ENCODE results near the gene IGSF11.

IGSF11 gene

DNA sequence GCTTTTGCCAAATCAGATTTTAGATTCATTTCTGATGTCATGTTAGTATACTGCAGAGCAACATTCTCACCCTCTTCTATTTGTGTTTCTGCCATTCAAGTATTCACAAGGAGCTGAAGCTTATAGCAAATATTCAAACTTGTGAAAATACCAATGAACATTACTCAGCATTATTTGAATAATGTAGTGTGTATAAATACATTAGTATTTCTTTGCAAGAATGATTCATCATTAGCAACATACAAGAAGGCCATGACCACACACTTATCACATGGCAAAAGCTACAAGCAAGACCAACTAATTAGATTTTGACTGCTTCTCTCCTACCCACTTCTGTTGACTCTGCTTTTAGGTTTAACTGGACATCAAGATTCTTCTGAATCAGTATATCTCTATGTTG is 124.9 kb downstream of the IGSF11 start:
- Histone ChIP-seq H3K27me3 (ENCODE audit: insufficient read depth, insufficient read length) (no peaks in the 10 kb centered on the region), H3K9ac (ENCODE audit: insufficient read length, low read depth) (no peak overlapping the region), H3K9me3 (ENCODE audit: insufficient read depth, low read length) (peaks cover 17% of the 10 kb centered on the region), H3K4me1 (ENCODE audit: insufficient read depth, insufficient read length) (no peaks in the 10 kb centered on the region), H3K36me3 (ENCODE audit: insufficient read depth, insufficient read length, low read length) (peaks cover 2% of the 10 kb centered on the region), H3K4me3 (ENCODE audit: insufficient read length, low read depth) (no peak overlapping the region)
- no peak for DNase-seq (ENCODE audit: low read depth, low spot score)
- no peak for TF ChIP-seq ZNF274 (IDR thresholded peaks at IDR 0.05; ENCODE audit: low read depth, low read length)
- no peak for TF ChIP-seq YY1 (IDR thresholded peaks at IDR 0.05; ENCODE audit: insufficient read depth, insufficient read length)
- TF ChIP-seq SUZ12 (IDR thresholded peaks at IDR 0.05; ENCODE audit: extremely low read depth, insufficient read depth, insufficient read length): no peak

DNA sequence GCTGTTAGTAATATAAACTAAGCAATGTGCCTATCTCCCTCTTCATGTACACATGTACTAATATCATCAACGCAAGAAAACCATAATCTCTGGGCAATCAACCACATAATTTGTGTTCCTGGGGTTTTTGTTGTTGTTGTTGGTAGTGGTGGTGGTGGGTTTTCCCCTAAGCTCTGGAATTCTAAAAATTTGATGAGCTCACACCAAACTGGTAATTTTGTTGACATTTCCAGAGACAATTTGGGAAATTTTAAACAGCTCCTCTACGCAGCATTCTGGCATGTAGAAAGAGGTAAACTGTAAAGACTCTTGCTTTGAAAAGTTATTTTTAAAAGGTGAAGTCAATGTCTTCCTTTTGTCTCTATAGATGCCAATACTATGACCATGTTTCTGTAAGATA is 126.7 kb downstream of the IGSF11 start:
- Histone ChIP-seq H3K36me3 (ENCODE audit: insufficient read depth, insufficient read length, low read length) (peaks cover 9% of the 10 kb centered on the region), H3K9me3 (ENCODE audit: insufficient read depth, low read length) (peaks cover 9% of the 10 kb centered on the region; the same call in 1 of the 2 replicates), H3K27me3 (ENCODE audit: insufficient read depth, insufficient read length) (no peaks in the 10 kb centered on the region), H3K4me1 (ENCODE audit: insufficient read depth, insufficient read length) (no peaks in the 10 kb centered on the region), H3K9ac (ENCODE audit: insufficient read length, low read depth) (no peak overlapping the region), H3K4me3 (ENCODE audit: insufficient read length, low read depth) (no peak overlapping the region)
- TF ChIP-seq YY1 (IDR thresholded peaks at IDR 0.05; ENCODE audit: insufficient read depth, insufficient read length) (no peak), ZNF274 (IDR thresholded peaks at IDR 0.05; ENCODE audit: low read depth, low read length) (no peak)
- no peak for DNase-seq (ENCODE audit: low read depth, low spot score)

DNA sequence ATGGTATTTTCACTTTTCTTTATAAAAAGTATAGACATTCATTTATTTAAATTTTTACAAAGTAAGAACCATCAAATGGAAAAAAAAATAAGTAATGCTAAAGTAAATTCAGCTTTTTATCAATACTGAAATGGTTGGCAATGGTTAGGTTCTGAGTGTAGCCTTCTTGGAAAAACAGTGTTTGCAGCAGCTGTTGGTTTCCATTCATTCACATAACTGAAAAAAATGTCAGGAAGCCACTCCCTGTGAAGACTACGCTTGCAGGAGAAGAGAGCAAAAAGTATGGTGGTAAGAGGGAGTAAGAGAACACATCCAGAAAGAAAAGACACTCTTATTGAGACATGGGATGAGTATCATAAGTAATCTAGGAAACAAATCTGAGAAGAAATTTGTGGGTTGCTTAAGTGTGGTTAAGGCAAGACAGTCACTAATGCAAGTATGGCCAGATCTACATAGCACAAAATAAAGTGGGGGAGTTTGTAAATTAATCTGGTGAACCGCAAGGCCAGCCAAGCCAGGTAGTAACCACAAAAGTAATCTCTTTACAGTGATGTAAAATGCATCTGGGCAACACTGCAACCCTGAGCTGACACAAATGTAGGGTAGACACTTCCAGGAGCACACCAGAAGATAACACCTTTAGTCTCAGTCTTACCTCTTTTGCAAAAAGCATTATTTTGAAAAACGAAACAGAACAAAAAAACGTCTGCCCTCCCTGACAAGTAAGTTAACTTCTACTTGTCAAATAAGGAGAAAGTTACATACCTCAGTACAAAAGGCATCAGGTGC is 133.7 kb downstream of the IGSF11 start:
- TF ChIP-seq SUZ12 (IDR thresholded peaks at IDR 0.05; ENCODE audit: extremely low read depth, insufficient read depth, insufficient read length) (no peak), ZNF274 (IDR thresholded peaks at IDR 0.05; ENCODE audit: low read depth, low read length) (no peak), YY1 (IDR thresholded peaks at IDR 0.05; ENCODE audit: insufficient read depth, insufficient read length) (no peak)
- Histone ChIP-seq H3K27me3 (ENCODE audit: insufficient read depth, insufficient read length) (no peaks in the 10 kb centered on the region), H3K9me3 (ENCODE audit: insufficient read depth, low read length) (no peaks in the 10 kb centered on the region), H3K9ac (ENCODE audit: insufficient read length, low read depth) (no peak overlapping the region), H3K36me3 (ENCODE audit: insufficient read depth, insufficient read length, low read length) (peaks cover 23% of the 10 kb centered on the region), H3K4me1 (ENCODE audit: insufficient read depth, insufficient read length) (no peaks in the 10 kb centered on the region), H3K4me3 (ENCODE audit: insufficient read length, low read depth) (no peak overlapping the region)
- no peak for DNase-seq (ENCODE audit: low read depth, low spot score)

DNA sequence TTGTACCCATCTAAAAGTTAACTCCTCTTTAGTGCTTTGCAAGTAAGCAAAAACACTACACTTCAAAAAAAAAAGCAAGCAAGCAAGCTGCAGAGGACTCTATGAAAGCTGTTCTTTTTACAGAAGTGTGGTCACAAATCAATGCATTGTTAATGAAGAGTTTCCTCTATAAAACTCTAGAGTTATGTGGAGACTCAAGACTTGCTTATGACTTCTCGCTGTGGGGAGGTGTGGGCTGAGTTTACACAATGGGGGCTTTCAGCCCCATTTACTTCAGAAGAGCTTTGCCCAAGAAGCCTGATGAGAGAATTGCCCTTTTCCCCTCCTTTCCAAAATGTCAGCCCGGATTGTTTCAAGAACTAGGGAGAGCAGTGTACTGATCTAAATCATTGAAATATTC is 144.4 kb downstream of the IGSF11 start:
- no peak for TF ChIP-seq SUZ12 (IDR thresholded peaks at IDR 0.05; ENCODE audit: extremely low read depth, insufficient read depth, insufficient read length)
- TF ChIP-seq YY1 (IDR thresholded peaks at IDR 0.05; ENCODE audit: insufficient read depth, insufficient read length): no peak
- TF ChIP-seq ZNF274 (IDR thresholded peaks at IDR 0.05; ENCODE audit: low read depth, low read length): no peak
- no peak for DNase-seq (ENCODE audit: low read depth, low spot score)

DNA sequence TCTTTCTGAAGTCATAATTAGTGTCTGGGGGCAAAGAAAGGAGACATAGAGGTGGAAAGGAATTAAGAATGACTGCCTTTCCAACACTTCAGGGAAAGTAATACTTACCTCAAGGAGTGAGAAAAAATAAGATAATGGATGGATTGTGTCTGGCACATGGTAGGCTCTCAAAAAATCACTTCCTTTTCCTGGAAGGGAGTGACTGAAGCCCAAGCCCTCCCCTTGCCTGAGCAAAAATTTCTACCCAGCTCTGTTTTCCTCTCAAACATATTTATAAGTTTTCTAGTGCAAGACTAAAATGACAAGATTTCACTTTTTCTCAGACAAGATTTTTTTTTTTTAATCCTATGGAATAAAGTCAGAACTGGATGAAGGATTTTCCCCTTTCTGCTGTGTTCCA is 145.0 kb downstream of the IGSF11 start:
- H3K4me3 ChIP-seq (ENCODE audit: insufficient read length, low read depth): no peak overlapping the region
- H3K9me3 ChIP-seq (ENCODE audit: insufficient read depth, low read length): no peaks in the 10 kb centered on the region
- DNase-seq (ENCODE audit: low read depth, low spot score): no peak
- H3K4me1 ChIP-seq (ENCODE audit: insufficient read depth, insufficient read length): no peaks in the 10 kb centered on the region
- H3K27me3 ChIP-seq (ENCODE audit: insufficient read depth, insufficient read length): no peaks in the 10 kb centered on the region
- H3K9ac ChIP-seq (ENCODE audit: insufficient read length, low read depth): no peak overlapping the region
- no peaks in the 10 kb centered on the region for H3K36me3 ChIP-seq (ENCODE audit: insufficient read depth, insufficient read length, low read length)
- TF ChIP-seq YY1 (IDR thresholded peaks at IDR 0.05; ENCODE audit: insufficient read depth, insufficient read length) (no peak), SUZ12 (IDR thresholded peaks at IDR 0.05; ENCODE audit: extremely low read depth, insufficient read depth, insufficient read length) (no peak), ZNF274 (IDR thresholded peaks at IDR 0.05; ENCODE audit: low read depth, low read length) (no peak)

More for the DNA sequence above, 144.4 kb downstream of the IGSF11 start:
- H3K4me3 ChIP-seq (ENCODE audit: insufficient read length, low read depth): no peak overlapping the region
- no peaks in the 10 kb centered on the region for H3K27me3 ChIP-seq (ENCODE audit: insufficient read depth, insufficient read length)
- H3K4me1 ChIP-seq (ENCODE audit: insufficient read depth, insufficient read length): no peaks in the 10 kb centered on the region
- no peak overlapping the region for H3K9ac ChIP-seq (ENCODE audit: insufficient read length, low read depth)
- no peaks in the 10 kb centered on the region for H3K9me3 ChIP-seq (ENCODE audit: insufficient read depth, low read length)
- H3K36me3 ChIP-seq (ENCODE audit: insufficient read depth, insufficient read length, low read length): no peaks in the 10 kb centered on the region

DNA sequence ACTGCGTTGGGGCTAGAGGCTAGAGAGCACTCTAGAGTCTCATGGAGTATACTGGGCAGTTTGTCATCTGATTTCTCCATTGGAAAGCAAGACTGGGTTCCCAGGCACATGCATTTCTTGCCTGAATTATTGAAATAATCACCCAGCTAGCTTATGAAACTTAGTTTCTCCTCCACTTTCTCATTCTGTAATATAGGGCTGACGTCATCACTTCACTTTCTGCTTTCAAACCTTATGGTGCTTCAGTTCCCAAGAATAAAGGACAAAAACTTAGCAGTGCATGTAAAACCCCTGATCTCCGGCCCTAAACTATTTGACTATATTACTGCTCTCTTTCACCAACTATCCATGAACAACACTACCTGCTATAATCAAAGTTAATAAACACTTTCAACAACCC is 147.9 kb downstream of the IGSF11 start:
- Histone ChIP-seq H3K27me3 (ENCODE audit: insufficient read depth, insufficient read length) (no peaks in the 10 kb centered on the region), H3K36me3 (ENCODE audit: insufficient read depth, insufficient read length, low read length) (no peaks in the 10 kb centered on the region), H3K4me3 (ENCODE audit: insufficient read length, low read depth) (no peak overlapping the region), H3K9me3 (ENCODE audit: insufficient read depth, low read length) (no peaks in the 10 kb centered on the region), H3K4me1 (ENCODE audit: insufficient read depth, insufficient read length) (no peaks in the 10 kb centered on the region), H3K9ac (ENCODE audit: insufficient read length, low read depth) (no peak overlapping the region)
- DNase-seq (ENCODE audit: low read depth, low spot score): no peak
- no peak for TF ChIP-seq SUZ12 (IDR thresholded peaks at IDR 0.05; ENCODE audit: extremely low read depth, insufficient read depth, insufficient read length)

DNA sequence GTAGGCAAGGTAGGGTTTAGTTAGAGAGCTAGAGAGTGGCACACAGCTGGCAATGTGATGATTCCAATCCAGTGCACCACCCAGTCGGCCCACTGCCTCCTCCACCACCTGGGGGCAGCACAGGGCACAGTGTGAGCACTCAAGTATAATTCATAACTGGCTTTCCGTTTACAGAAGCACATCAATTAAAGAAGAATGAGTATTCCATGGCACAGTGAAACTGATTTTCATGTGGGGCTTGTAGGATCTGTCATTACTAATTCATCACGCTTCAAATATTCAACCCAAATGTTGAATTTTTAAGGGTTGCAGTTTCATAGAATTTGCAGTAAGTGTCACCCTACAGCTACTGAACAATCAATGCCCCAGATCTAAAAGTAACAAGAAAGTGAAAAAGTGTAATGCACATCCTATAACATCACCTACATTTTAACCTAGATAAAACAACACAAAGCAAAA is 149.9 kb downstream of the IGSF11 start:
- Histone ChIP-seq H3K9ac (ENCODE audit: insufficient read length, low read depth) (no peak overlapping the region), H3K4me3 (ENCODE audit: insufficient read length, low read depth) (no peak overlapping the region), H3K9me3 (ENCODE audit: insufficient read depth, low read length) (no peaks in the 10 kb centered on the region), H3K27me3 (ENCODE audit: insufficient read depth, insufficient read length) (no peaks in the 10 kb centered on the region), H3K36me3 (ENCODE audit: insufficient read depth, insufficient read length, low read length) (no peaks in the 10 kb centered on the region), H3K4me1 (ENCODE audit: insufficient read depth, insufficient read length) (no peaks in the 10 kb centered on the region)
- TF ChIP-seq ZNF274 (IDR thresholded peaks at IDR 0.05; ENCODE audit: low read depth, low read length): no peak
- peak; percentile 36 for DNase-seq (ENCODE audit: low read depth, low spot score)
